Ovary (tissue), 3 donors: ENCODE measurements around the gene IL36A.

Experiments
- POLR2A ChIP-seq: fragments of 450-650 bp; IDR thresholded peaks from one replicate; pipeline ENCODE4 v1.6.1; 2017; ENCODE audit warnings: antibody characterized with exemption, mild to moderate bottlenecking, moderate library complexity
- TF ChIP-seq, protein P1 (sequence below), 3 donors: fragments of 450-650 bp in 2 of 3; fragments of 200-600 bp in 1 of 3; IDR thresholded peaks; one replicate each; pipeline versions ENCODE4 v1.5.1 to v1.8.0; 2016 to 2022; ENCODE audit warnings: antibody characterized with exemption in 3 of 3, mild to moderate bottlenecking in 1 of 3
- donor health status: DM: no; HTN: no; CAD: no.

- TF ChIP-seq, protein P1, sequence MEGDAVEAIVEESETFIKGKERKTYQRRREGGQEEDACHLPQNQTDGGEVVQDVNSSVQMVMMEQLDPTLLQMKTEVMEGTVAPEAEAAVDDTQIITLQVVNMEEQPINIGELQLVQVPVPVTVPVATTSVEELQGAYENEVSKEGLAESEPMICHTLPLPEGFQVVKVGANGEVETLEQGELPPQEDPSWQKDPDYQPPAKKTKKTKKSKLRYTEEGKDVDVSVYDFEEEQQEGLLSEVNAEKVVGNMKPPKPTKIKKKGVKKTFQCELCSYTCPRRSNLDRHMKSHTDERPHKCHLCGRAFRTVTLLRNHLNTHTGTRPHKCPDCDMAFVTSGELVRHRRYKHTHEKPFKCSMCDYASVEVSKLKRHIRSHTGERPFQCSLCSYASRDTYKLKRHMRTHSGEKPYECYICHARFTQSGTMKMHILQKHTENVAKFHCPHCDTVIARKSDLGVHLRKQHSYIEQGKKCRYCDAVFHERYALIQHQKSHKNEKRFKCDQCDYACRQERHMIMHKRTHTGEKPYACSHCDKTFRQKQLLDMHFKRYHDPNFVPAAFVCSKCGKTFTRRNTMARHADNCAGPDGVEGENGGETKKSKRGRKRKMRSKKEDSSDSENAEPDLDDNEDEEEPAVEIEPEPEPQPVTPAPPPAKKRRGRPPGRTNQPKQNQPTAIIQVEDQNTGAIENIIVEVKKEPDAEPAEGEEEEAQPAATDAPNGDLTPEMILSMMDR (IDR thresholded peaks at IDR 0.05), result no peak
- TF ChIP-seq POLR2A, result no peak
Observed at GRCh38 chr2:113018509-113018908, 13.2 kb downstream of the IL36A start.
